Smooth muscle cell (in vitro differentiated cells): ENCODE data around the gene NHLRC2. TPM values are rescaled to one million over a fixed set of nuclear protein-coding genes. Genes with fewer than 3 reads are reported as not detected.

Experiments used
- DNase-seq: peaks from one replicate; lab custom pipeline; 2025; ENCODE audit not compliant: unreplicated experiment; lab: John Stamatoyannopoulos, UW
- H2AFZ ChIP-seq: fragments of 200-600 bp; sonication (generic); 2 replicates; pipeline ENCODE4 v1.6.0; 2016; ENCODE audit warnings: antibody characterized with exemption, low read depth, mild to moderate bottlenecking
- H3F3A ChIP-seq: fragments of 200-600 bp; sonication (generic); 2 replicates; pipeline ENCODE4 v1.6.0; 2017; ENCODE audit warnings: antibody characterized with exemption, low read depth
- H3K27ac ChIP-seq: fragments of 200-600 bp; sonication (generic); 2 replicates; pipeline ENCODE4 v1.5.1; 2016; ENCODE audit warnings: low read depth, mild to moderate bottlenecking
- H3K27me3 ChIP-seq: fragments of 200-600 bp; sonication (generic); 2 replicates; pipeline ENCODE4 v1.6.1; 2016; ENCODE audit warnings: low read depth, mild to moderate bottlenecking
- H3K36me3 ChIP-seq: fragments of 200-600 bp; sonication (generic); 2 replicates; pipeline ENCODE4 v1.5.1; 2016; ENCODE audit warnings: low read depth
- H3K4me1 ChIP-seq: fragments of 200-600 bp; sonication (generic); 2 replicates; pipeline ENCODE4 v1.5.1; 2016; ENCODE audit warnings: low read depth
- H3K4me2 ChIP-seq: fragments of 200-600 bp; sonication (generic); 2 replicates; pipeline ENCODE4 v1.6.0; 2016; ENCODE audit warnings: mild to moderate bottlenecking
- H3K4me3 ChIP-seq: fragments of 200-600 bp; sonication (generic); 2 replicates; pipeline ENCODE4 v1.5.1; 2016; ENCODE audit warnings: mild to moderate bottlenecking
- H3K79me2 ChIP-seq: fragments of 200-600 bp; sonication (generic); 2 replicates; pipeline ENCODE4 v1.6.0; 2016; ENCODE audit warnings: low read depth, mild to moderate bottlenecking
- H3K9ac ChIP-seq: fragments of 200-600 bp; sonication (generic); 2 replicates; pipeline ENCODE4 v1.6.0; 2016; ENCODE audit warnings: low read depth
- H3K9me3 ChIP-seq: fragments of 200-600 bp; sonication (generic); replicated peaks from 2 replicates; pipeline ENCODE4 v1.5.1; 2016; ENCODE audit warnings: low read depth
- H4K20me1 ChIP-seq: fragments of 200-600 bp; sonication (generic); 2 replicates; pipeline ENCODE4 v1.6.0; 2016; ENCODE audit warnings: low read depth
- WGBS: methylation state at CpG from one replicate; pipeline ENCODE4 v1.1.7; 2016; ENCODE audit warnings: low lambda C conversion rate; 5-methylcytosine and 5-hydroxymethylcytosine counted together
- polyA plus RNA-seq: library from polyadenylated mRNA; unstranded; fragments of >200 nt; fragmentation: Nextera tagmentation; extraction: Ambion mirVana; gene quantifications from 2 replicates; pipeline ENCODE4 v1.2.1, GENCODE V29; 2016
- total RNA-seq: library from RNA; depleted of rRNA; stranded (reverse); fragments of >200 nt; gene quantifications from 2 replicates; pipeline ENCODE4 v1.2.3, GENCODE V29; 2014
- TF ChIP-seq, protein P1 (sequence below): fragments of 200-600 bp; sonication (generic); IDR thresholded peaks from 2 replicates; pipeline ENCODE4 v1.5.1; 2017; ENCODE audit warnings: borderline replicate concordance, mild to moderate bottlenecking, antibody characterized with exemption; ENCODE audit not compliant: insufficient read depth, poor library complexity, severe bottlenecking

Gene NHLRC2
- total and polyA plus RNA-seq, 2 experiments from 2014 or later = 5.1 to 14.4 TPM

DNA sequence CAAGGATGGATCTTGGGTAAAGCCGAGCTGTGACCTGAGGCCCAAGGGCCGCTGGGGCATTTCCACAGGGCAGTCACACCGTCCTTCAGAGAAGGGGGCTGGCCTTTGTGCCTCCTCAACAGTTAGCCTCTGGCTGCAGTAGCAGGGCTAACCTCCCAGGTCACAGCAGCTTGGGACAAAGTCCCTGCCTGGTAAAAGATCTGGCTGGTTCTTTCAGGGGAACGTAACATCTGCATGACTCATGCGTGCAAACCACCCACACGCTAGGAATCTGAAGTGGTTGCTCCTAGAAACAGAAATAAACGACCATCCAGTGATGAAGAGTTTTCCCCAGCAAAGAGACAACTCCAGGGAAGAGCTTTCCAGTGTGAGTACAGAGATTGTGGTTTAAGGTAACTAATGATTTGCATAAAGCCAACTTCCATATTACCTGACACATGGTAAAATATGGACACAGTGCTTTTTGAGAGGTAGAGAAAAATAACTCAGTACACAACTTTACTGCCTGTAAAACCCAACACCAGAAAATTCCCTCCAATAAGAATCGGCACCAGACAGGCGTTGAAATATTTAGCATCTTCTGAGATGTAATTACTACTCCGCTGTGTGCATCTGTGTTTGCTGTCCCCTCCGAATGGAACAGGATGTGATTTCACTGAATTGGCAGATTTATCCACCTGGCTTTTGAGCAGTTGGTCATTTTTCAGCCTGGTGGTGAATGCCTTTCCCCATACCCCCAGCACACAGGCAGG is 104.3 kb downstream of the NHLRC2 start:
- no peaks in the 10 kb centered on the region for H3K79me2 ChIP-seq
- H4K20me1 ChIP-seq = no peaks in the 10 kb centered on the region
- H3K4me1 ChIP-seq = peaks cover 4% of the 10 kb centered on the region
- DNase-seq = peak; percentile 12
- H3K4me3 ChIP-seq = no peak overlapping the region
- no peaks in the 10 kb centered on the region for H3F3A ChIP-seq
- H3K9ac ChIP-seq = peak overlapping the region; percentile 81
- H3K27me3 ChIP-seq = no peaks in the 10 kb centered on the region
- H3K27ac ChIP-seq = peak overlapping the region; percentile 89
- H3K36me3 ChIP-seq = no peaks in the 10 kb centered on the region
- peak overlapping the region; percentile 24 for H3K4me2 ChIP-seq
- peak overlapping the region; percentile 44 for H2AFZ ChIP-seq
- WGBS = 43% methylated on average over 11 of the region's 11 CpGs
- TF ChIP-seq, protein P1, sequence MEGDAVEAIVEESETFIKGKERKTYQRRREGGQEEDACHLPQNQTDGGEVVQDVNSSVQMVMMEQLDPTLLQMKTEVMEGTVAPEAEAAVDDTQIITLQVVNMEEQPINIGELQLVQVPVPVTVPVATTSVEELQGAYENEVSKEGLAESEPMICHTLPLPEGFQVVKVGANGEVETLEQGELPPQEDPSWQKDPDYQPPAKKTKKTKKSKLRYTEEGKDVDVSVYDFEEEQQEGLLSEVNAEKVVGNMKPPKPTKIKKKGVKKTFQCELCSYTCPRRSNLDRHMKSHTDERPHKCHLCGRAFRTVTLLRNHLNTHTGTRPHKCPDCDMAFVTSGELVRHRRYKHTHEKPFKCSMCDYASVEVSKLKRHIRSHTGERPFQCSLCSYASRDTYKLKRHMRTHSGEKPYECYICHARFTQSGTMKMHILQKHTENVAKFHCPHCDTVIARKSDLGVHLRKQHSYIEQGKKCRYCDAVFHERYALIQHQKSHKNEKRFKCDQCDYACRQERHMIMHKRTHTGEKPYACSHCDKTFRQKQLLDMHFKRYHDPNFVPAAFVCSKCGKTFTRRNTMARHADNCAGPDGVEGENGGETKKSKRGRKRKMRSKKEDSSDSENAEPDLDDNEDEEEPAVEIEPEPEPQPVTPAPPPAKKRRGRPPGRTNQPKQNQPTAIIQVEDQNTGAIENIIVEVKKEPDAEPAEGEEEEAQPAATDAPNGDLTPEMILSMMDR = no peak
- no peaks in the 10 kb centered on the region for H3K9me3 ChIP-seq

DNA sequence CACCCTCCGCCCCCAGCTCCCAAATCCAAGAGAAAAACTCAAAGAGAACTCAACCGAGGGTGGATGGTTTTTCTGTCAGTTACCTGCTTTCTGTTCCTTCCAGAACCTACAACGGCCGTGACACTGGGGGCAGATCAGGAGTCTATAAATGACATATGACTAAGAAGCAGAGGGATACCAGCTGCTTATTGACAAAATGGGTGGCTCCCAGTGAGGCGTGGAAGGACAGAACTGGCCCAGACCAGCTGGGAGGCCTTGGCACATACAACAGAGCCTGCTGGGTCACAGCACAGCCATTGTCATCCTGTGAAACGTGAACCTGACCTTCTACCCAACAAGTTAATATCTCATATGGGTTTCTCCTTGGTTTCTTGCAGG is 104.9 kb downstream of the NHLRC2 start:
- no peaks in the 10 kb centered on the region for H3K79me2 ChIP-seq
- H3K9ac ChIP-seq = peak overlapping the region; percentile 69
- no peaks in the 10 kb centered on the region for H3F3A ChIP-seq
- H3K9me3 ChIP-seq = no peaks in the 10 kb centered on the region
- H3K4me2 ChIP-seq = peak overlapping the region; percentile 6
- DNase-seq = no peak
- H3K36me3 ChIP-seq = no peaks in the 10 kb centered on the region
- no peak overlapping the region for H2AFZ ChIP-seq
- H3K4me3 ChIP-seq = no peak overlapping the region
- no peaks in the 10 kb centered on the region for H3K27me3 ChIP-seq
- H4K20me1 ChIP-seq = no peaks in the 10 kb centered on the region
- WGBS = 86% methylated on average over 6 of the region's 6 CpGs
- H3K27ac ChIP-seq = peak overlapping the region; percentile 89
- TF ChIP-seq, protein P1 = no peak
- H3K4me1 ChIP-seq = peaks cover 4% of the 10 kb centered on the region

DNA sequence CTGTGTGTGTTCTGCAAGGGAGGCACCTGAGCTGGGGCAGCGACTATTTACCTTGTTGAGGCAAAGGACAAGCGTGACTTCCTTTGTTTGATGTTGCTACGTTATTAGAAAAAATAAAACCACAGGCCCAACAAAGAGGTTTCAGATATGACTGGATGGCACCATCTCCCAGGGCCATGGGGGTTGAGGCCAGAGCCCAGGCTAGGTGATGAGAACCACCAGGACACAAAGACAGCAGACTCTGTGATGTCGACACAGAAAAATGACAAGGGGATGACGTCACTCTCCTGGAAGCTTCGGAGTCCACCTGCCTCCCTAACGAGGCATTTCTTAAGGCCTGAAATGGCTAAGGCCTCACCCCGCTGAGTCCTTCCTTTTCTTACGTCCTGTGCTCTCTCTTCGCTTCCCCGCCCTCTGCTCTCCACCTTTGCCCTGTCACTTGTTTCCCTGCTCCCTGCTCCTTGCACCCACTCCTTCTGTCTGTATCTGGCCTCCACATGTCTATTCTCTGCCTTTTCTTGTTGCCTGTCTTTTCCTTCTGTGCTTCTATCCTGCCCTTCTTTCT is 106.2 kb downstream of the NHLRC2 start:
- Histone ChIP-seq H3K4me3 (no peak overlapping the region), H4K20me1 (no peaks in the 10 kb centered on the region)
- DNase-seq = no peak

More for the DNA sequence above, 106.2 kb downstream of the NHLRC2 start:
- H3K4me2 ChIP-seq = no peak overlapping the region
- no peak overlapping the region for H3K27ac ChIP-seq
- no peaks in the 10 kb centered on the region for H3K9me3 ChIP-seq
- H3K36me3 ChIP-seq = no peaks in the 10 kb centered on the region
- TF ChIP-seq, protein P1 = no peak
- no peak overlapping the region for H3K9ac ChIP-seq
- H3K4me1 ChIP-seq = peaks cover 4% of the 10 kb centered on the region
- no peaks in the 10 kb centered on the region for H3K27me3 ChIP-seq
- no peak overlapping the region for H2AFZ ChIP-seq
- H3F3A ChIP-seq = no peaks in the 10 kb centered on the region
- WGBS = 70% methylated on average over 11 of the region's 11 CpGs
- H3K79me2 ChIP-seq = no peaks in the 10 kb centered on the region
